GM23248 (cell line): ENCODE data around the gene TTYH3. TPM values are rescaled to one million over a fixed set of nuclear protein-coding genes. Genes with fewer than 3 reads are reported as not detected.
"Not testable (repeated sequence)": the region's sequence is repeated elsewhere in the genome, so short reads cannot be mapped to it uniquely, and the experiment has no call there.

ENCODE experiments used
- DNase-seq: peaks from one replicate; pipeline ENCODE4 v3.0.0-alpha.2; 2015
- H2AFZ ChIP-seq: fragments of 200-600 bp; sonication (generic); 2 replicates; pipeline ENCODE4 v1.6.1; 2016; ENCODE audit warnings: antibody characterized with exemption
- H3F3A ChIP-seq: fragments of 200-600 bp; sonication (generic); 2 replicates; pipeline ENCODE4 v1.6.1; 2016; ENCODE audit warnings: mild to moderate bottlenecking, antibody characterized with exemption, mixed run types; ENCODE audit not compliant: insufficient read depth
- H3K27ac ChIP-seq: fragments of 200-600 bp; sonication (generic); 2 replicates; pipeline ENCODE4 v1.5.1; 2016; ENCODE audit warnings: mild to moderate bottlenecking
- H3K27me3 ChIP-seq: fragments of 200-600 bp; sonication (generic); replicated peaks from 2 replicates; pipeline ENCODE4 v1.6.1; 2016; ENCODE audit warnings: mild to moderate bottlenecking; ENCODE audit not compliant: insufficient read depth
- H3K36me3 ChIP-seq: fragments of 200-600 bp; sonication (generic); 2 replicates; pipeline ENCODE4 v1.6.1; 2016; ENCODE audit warnings: low read depth, mild to moderate bottlenecking
- H3K4me1 ChIP-seq: fragments of 200-600 bp; sonication (generic); 2 replicates; pipeline ENCODE4 v1.6.1; 2016; ENCODE audit warnings: mild to moderate bottlenecking; ENCODE audit not compliant: insufficient read depth
- H3K4me2 ChIP-seq: fragments of 200-600 bp; sonication (generic); one replicate; pipeline ENCODE4 v1.6.1; 2016; ENCODE audit warnings: mild to moderate bottlenecking; ENCODE audit not compliant: unreplicated experiment
- H3K4me3 ChIP-seq: fragments of 200-600 bp; sonication (generic); 2 replicates; pipeline ENCODE4 v1.5.1; 2016; ENCODE audit warnings: mild to moderate bottlenecking
- H3K79me2 ChIP-seq: fragments of 200-600 bp; sonication (generic); 2 replicates; pipeline ENCODE4 v1.6.1; 2016; ENCODE audit warnings: mild to moderate bottlenecking; ENCODE audit not compliant: insufficient read depth
- H3K9ac ChIP-seq: fragments of 200-600 bp; sonication (generic); 2 replicates; pipeline ENCODE4 v1.6.1; 2016; ENCODE audit warnings: mild to moderate bottlenecking
- H3K9me2 ChIP-seq: fragments of 200-600 bp; sonication (generic); 2 replicates; pipeline ENCODE4 v1.6.1; 2016; ENCODE audit warnings: mixed run types, mild to moderate bottlenecking, moderate library complexity; ENCODE audit not compliant: insufficient read depth
- H3K9me3 ChIP-seq: fragments of 200-600 bp; sonication (generic); one replicate; pipeline ENCODE4 v1.6.1; 2017; ENCODE audit warnings: low read depth
- H4K20me1 ChIP-seq: fragments of 200-600 bp; sonication (generic); 2 replicates; pipeline ENCODE4 v1.6.0; 2016; ENCODE audit not compliant: insufficient read depth
- EZH2 ChIP-seq: fragments of 200-600 bp; sonication (generic); IDR thresholded peaks from 2 replicates; pipeline ENCODE4 v1.6.1; 2018; ENCODE audit warnings: antibody characterized with exemption, mild to moderate bottlenecking; ENCODE audit not compliant: insufficient read depth, poor library complexity, severe bottlenecking
- EZH2phosphoT487 ChIP-seq: fragments of 200-600 bp; sonication (generic); IDR thresholded peaks from 2 replicates; pipeline ENCODE4 v1.6.1; 2018; ENCODE audit warnings: antibody characterized with exemption, moderate library complexity, mild to moderate bottlenecking, low read depth; ENCODE audit not compliant: insufficient read depth
- WGBS, 2 experiments: methylation state at CpG; one replicate each; pipeline ENCODE4 v1.1.6; 2015 to 2017; ENCODE audit warnings: low lambda C conversion rate in 2 of 2, low coverage in 1 of 2; ENCODE audit errors: missing lambda C conversion rate in 2 of 2; 5-methylcytosine and 5-hydroxymethylcytosine counted together
- in situ Hi-C: fragments of 300-500 bp; cut with MboI; formaldehyde crosslinking; loops from 2 replicates; pipeline ENCODE4 v1.15.0; 2020
- polyA plus RNA-seq: library from polyadenylated mRNA; unstranded; fragments of >200 nt; fragmentation: Nextera tagmentation; extraction: Ambion mirVana; gene quantifications from 2 replicates; pipeline ENCODE4 v1.2.1, GENCODE V29; 2016
- total RNA-seq: library from RNA; depleted of rRNA; stranded (reverse); fragments of >200 nt; shearing (Covaris generic); gene quantifications from 2 replicates; pipeline ENCODE4 v1.2.3, GENCODE V29; 2014

The TTYH3 gene
- total and polyA plus RNA-seq, 2 experiments from 2014 or later: 25.3 to 46.0 TPM

GRCh38 chr7:2675256-2675764 is 43.5 kb downstream of the TTYH3 start:
- H3K27me3 ChIP-seq: no peaks in the 10 kb centered on the region
- H3K4me3 ChIP-seq: no peak overlapping the region
- H3K9me3 ChIP-seq: no peaks in the 10 kb centered on the region
- H3K4me2 ChIP-seq: no peak overlapping the region
- DNase-seq: no peak
- no peaks in the 10 kb centered on the region for H3F3A ChIP-seq
- in situ Hi-C loops: loop anchor here (25.0 kb wide), 1 partner anchor 213 kb away; no protein-coding TSS in a partner anchor
- H3K9ac ChIP-seq: no peak overlapping the region
- TF ChIP-seq EZH2 (no peak), EZH2phosphoT487 (no peak)
- no peak overlapping the region for H3K27ac ChIP-seq
- no peaks in the 10 kb centered on the region for H3K36me3 ChIP-seq
- no peak overlapping the region for H2AFZ ChIP-seq
- H3K79me2 ChIP-seq: no peaks in the 10 kb centered on the region
- 40 to 44% methylated on average over 9 of the region's 9 CpGs for WGBS, 2 experiments
- H4K20me1 ChIP-seq: no peaks in the 10 kb centered on the region
- H3K4me1 ChIP-seq: no peaks in the 10 kb centered on the region
- no peaks in the 10 kb centered on the region for H3K9me2 ChIP-seq

- H3K4me3 ChIP-seq, H3K27ac ChIP-seq, H4K20me1 ChIP-seq, H2AFZ ChIP-seq, H3F3A ChIP-seq, H3K27me3 ChIP-seq, H3K9me2 ChIP-seq, H3K4me1 ChIP-seq, H3K9me3 ChIP-seq, H3K79me2 ChIP-seq, H3K4me2 ChIP-seq, H3K36me3 ChIP-seq, H3K9ac ChIP-seq, DNase-seq: not testable (repeated sequence)
- in situ Hi-C loops: loop anchor here (25.0 kb wide), 1 partner anchor 214 kb away; no protein-coding TSS in a partner anchor
- 61 to 70% methylated on average over 6 to 7 of the region's 8 CpGs for WGBS, 2 experiments
Observed at GRCh38 chr7:2676576-2676975, 44.8 kb downstream of the TTYH3 start.

GRCh38 chr7:2678454-2678853 is 46.7 kb downstream of the TTYH3 start:
- not testable (repeated sequence) for H3K9me3 ChIP-seq, H3F3A ChIP-seq, H3K4me2 ChIP-seq, H3K36me3 ChIP-seq, H3K27ac ChIP-seq, H3K4me3 ChIP-seq, H3K79me2 ChIP-seq, H3K9ac ChIP-seq, H3K9me2 ChIP-seq, H3K27me3 ChIP-seq, H2AFZ ChIP-seq, H4K20me1 ChIP-seq, DNase-seq, H3K4me1 ChIP-seq
- in situ Hi-C loops: loop anchor here (25.0 kb wide), 1 partner anchor 216 kb away; no protein-coding TSS in a partner anchor
- 88 to 89% methylated on average over 13 of the region's 15 CpGs for WGBS, 2 experiments

GRCh38 chr7:2679135-2680127 is 47.6 kb downstream of the TTYH3 start:
- H3K27ac ChIP-seq, H3K4me1 ChIP-seq, H3F3A ChIP-seq, H3K79me2 ChIP-seq, H3K9me2 ChIP-seq, H2AFZ ChIP-seq, H3K4me2 ChIP-seq, H3K36me3 ChIP-seq, H3K27me3 ChIP-seq, H3K9ac ChIP-seq, H3K9me3 ChIP-seq, H4K20me1 ChIP-seq: not testable (repeated sequence)
- 20 to 30% methylated on average over 34 to 63 of the region's 64 CpGs for WGBS, 2 experiments
- H3K4me3 ChIP-seq: 0 out of 2 replicates have a peak overlapping the region, but pooled peaks have one; percentile 43
- in situ Hi-C loops: loop anchor here (25.0 kb wide), 1 partner anchor 217 kb away; no protein-coding TSS in a partner anchor
- peak; percentile 9 for DNase-seq
